Hepatocyte (in vitro differentiated cells): ENCODE data around the gene LMAN2L. TPM values are rescaled to one million over a fixed set of nuclear protein-coding genes. Genes with fewer than 3 reads are reported as not detected.

Experiments used
- DNase-seq: peaks from one replicate; pipeline ENCODE4 v3.0.0-alpha.2; 2016; ENCODE audit warnings: low spot score
- H2AFZ ChIP-seq: fragments of 200-600 bp; sonication (generic); 2 replicates; pipeline ENCODE4 v1.6.0; 2016; ENCODE audit warnings: antibody characterized with exemption, mild to moderate bottlenecking
- H3K27ac ChIP-seq: fragments of 200-600 bp; sonication (generic); 2 replicates; pipeline ENCODE4 v1.5.1; 2016; ENCODE audit warnings: mild to moderate bottlenecking
- H3K27me3 ChIP-seq: fragments of 200-600 bp; sonication (generic); 2 replicates; pipeline ENCODE4 v1.6.1; 2016
- H3K36me3 ChIP-seq: fragments of 200-600 bp; sonication (generic); replicated peaks from 2 replicates; pipeline ENCODE4 v1.5.1; 2016; ENCODE audit warnings: low read depth; ENCODE audit not compliant: insufficient read depth
- H3K4me1 ChIP-seq: fragments of 200-600 bp; sonication (generic); 2 replicates; pipeline ENCODE4 v1.5.1; 2016; ENCODE audit warnings: mild to moderate bottlenecking, moderate library complexity; ENCODE audit not compliant: insufficient read depth
- H3K4me2 ChIP-seq: fragments of 200-600 bp; sonication (generic); 2 replicates; pipeline ENCODE4 v1.6.0; 2016
- H3K4me3 ChIP-seq: fragments of 200-600 bp; sonication (generic); 2 replicates; pipeline ENCODE4 v1.5.1; 2016; ENCODE audit warnings: mild to moderate bottlenecking
- H3K79me2 ChIP-seq: fragments of 200-600 bp; sonication (generic); 2 replicates; pipeline ENCODE4 v1.6.0; 2017; ENCODE audit warnings: mild to moderate bottlenecking
- H3K9me2 ChIP-seq: fragments of 200-600 bp; sonication (generic); replicated peaks from 2 replicates; pipeline ENCODE4 v1.6.0; 2017; ENCODE audit warnings: mild to moderate bottlenecking; ENCODE audit not compliant: insufficient read depth
- H3K9me3 ChIP-seq: fragments of 200-600 bp; sonication (generic); 2 replicates; pipeline ENCODE4 v1.5.1; 2016; ENCODE audit warnings: low read depth, mild to moderate bottlenecking
- H4K20me1 ChIP-seq: fragments of 200-600 bp; sonication (generic); 2 replicates; pipeline ENCODE4 v1.6.0; 2016; ENCODE audit warnings: mild to moderate bottlenecking; ENCODE audit not compliant: insufficient read depth, poor library complexity, severe bottlenecking
- EZH2 ChIP-seq: fragments of 200-600 bp; sonication (generic); IDR thresholded peaks from 2 replicates; pipeline ENCODE4 v1.6.1; 2016; ENCODE audit warnings: antibody characterized with exemption, mild to moderate bottlenecking, borderline replicate concordance
- EZH2phosphoT487 ChIP-seq: fragments of 200-600 bp; sonication (generic); IDR thresholded peaks from one replicate; pipeline ENCODE4 v1.6.1; 2018; ENCODE audit warnings: antibody characterized with exemption, mild to moderate bottlenecking, low read depth, moderate library complexity; ENCODE audit not compliant: unreplicated experiment, severe bottlenecking
- WGBS: methylation state at CpG from one replicate; pipeline ENCODE4 v1.1.6; 2016; ENCODE audit warnings: low lambda C conversion rate; ENCODE audit errors: missing lambda C conversion rate; 5-methylcytosine and 5-hydroxymethylcytosine counted together
- polyA plus RNA-seq: library from polyadenylated mRNA; unstranded; fragments of >200 nt; fragmentation: Nextera tagmentation; extraction: Ambion mirVana; gene quantifications from 2 replicates; pipeline ENCODE4 v1.2.1, GENCODE V29; 2016
- total RNA-seq: library from RNA; depleted of rRNA; stranded (reverse); fragments of >200 nt; gene quantifications from 2 replicates; pipeline ENCODE4 v1.2.3, GENCODE V29; 2014
- TF ChIP-seq, protein P1 (sequence below): fragments of 200-600 bp; sonication (generic); IDR thresholded peaks from 2 replicates; pipeline ENCODE4 v1.5.1; 2016; ENCODE audit warnings: antibody characterized with exemption, mild to moderate bottlenecking; ENCODE audit not compliant: poor library complexity

LMAN2L gene
- total and polyA plus RNA-seq, 2 experiments from 2014 or later, result 35.6 to 46.7 TPM

GRCh38 chr2:96753661-96754282 is 13.9 kb upstream of the LMAN2L start:
- H3K27ac ChIP-seq, result no peak overlapping the region
- no peaks in the 10 kb centered on the region for H3K9me2 ChIP-seq
- no peak overlapping the region for H3K4me3 ChIP-seq
- no peaks in the 10 kb centered on the region for H3K27me3 ChIP-seq
- no peaks in the 10 kb centered on the region for H3K4me1 ChIP-seq
- H4K20me1 ChIP-seq, result no peaks in the 10 kb centered on the region
- no peak overlapping the region for H3K4me2 ChIP-seq
- DNase-seq, result no peak
- TF ChIP-seq EZH2, result no peak
- TF ChIP-seq, protein P1, sequence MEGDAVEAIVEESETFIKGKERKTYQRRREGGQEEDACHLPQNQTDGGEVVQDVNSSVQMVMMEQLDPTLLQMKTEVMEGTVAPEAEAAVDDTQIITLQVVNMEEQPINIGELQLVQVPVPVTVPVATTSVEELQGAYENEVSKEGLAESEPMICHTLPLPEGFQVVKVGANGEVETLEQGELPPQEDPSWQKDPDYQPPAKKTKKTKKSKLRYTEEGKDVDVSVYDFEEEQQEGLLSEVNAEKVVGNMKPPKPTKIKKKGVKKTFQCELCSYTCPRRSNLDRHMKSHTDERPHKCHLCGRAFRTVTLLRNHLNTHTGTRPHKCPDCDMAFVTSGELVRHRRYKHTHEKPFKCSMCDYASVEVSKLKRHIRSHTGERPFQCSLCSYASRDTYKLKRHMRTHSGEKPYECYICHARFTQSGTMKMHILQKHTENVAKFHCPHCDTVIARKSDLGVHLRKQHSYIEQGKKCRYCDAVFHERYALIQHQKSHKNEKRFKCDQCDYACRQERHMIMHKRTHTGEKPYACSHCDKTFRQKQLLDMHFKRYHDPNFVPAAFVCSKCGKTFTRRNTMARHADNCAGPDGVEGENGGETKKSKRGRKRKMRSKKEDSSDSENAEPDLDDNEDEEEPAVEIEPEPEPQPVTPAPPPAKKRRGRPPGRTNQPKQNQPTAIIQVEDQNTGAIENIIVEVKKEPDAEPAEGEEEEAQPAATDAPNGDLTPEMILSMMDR, result no peak
- no peak for TF ChIP-seq EZH2phosphoT487
- H3K36me3 ChIP-seq, result no peaks in the 10 kb centered on the region
- H3K79me2 ChIP-seq, result no peaks in the 10 kb centered on the region
- WGBS, result 71% methylated on average over 7 of the region's 7 CpGs
- H2AFZ ChIP-seq, result no peak overlapping the region
- H3K9me3 ChIP-seq, result no peaks in the 10 kb centered on the region

DNA sequence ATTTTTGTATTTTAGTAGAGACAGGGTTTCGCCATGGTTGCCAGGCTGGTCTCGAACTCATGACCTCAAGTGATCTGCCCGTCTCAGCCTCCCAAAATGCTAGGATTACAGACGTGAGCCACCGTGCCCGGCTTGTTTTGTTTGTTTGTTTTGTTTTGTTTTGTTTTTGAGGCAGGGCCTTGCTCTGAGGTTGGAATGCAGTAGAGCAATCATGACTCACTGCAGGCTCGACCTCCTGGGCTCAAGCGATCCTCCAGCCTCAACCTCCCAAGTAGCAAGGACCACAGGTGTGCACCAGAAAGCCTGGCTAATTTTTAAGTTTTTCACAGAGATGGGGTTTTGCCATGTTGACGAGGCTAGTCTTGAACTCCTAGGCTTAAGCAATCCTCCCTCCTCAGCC is 11.9 kb upstream of the LMAN2L start:
- no peaks in the 10 kb centered on the region for H3K27me3 ChIP-seq
- H4K20me1 ChIP-seq, result no peaks in the 10 kb centered on the region
- no peak overlapping the region for H2AFZ ChIP-seq
- no peaks in the 10 kb centered on the region for H3K9me3 ChIP-seq
- no peaks in the 10 kb centered on the region for H3K4me1 ChIP-seq
- 93% methylated on average over 9 of the region's 9 CpGs for WGBS
- no peak for TF ChIP-seq EZH2
- TF ChIP-seq, protein P1, result no peak
- no peak for TF ChIP-seq EZH2phosphoT487
- no peak overlapping the region for H3K4me3 ChIP-seq
- no peaks in the 10 kb centered on the region for H3K9me2 ChIP-seq
- H3K36me3 ChIP-seq, result no peaks in the 10 kb centered on the region
- H3K27ac ChIP-seq, result no peak overlapping the region
- no peak overlapping the region for H3K4me2 ChIP-seq
- no peak for DNase-seq
- no peaks in the 10 kb centered on the region for H3K79me2 ChIP-seq

GRCh38 chr2:96747061-96747617 is 7.3 kb upstream of the LMAN2L start:
- Histone ChIP-seq H3K9me3 (no peaks in the 10 kb centered on the region), H3K9me2 (no peaks in the 10 kb centered on the region), H3K36me3 (no peaks in the 10 kb centered on the region), H3K4me1 (no peaks in the 10 kb centered on the region), H3K4me3 (no peak overlapping the region), H3K4me2 (no peak overlapping the region), H3K79me2 (no peaks in the 10 kb centered on the region), H3K27me3 (no peaks in the 10 kb centered on the region), H2AFZ (no peak overlapping the region), H4K20me1 (no peaks in the 10 kb centered on the region), H3K27ac (no peak overlapping the region)
- no peak for DNase-seq
- 62% methylated on average over 6 of the region's 6 CpGs for WGBS
- TF ChIP-seq EZH2phosphoT487 (no peak), EZH2 (no peak)
- TF ChIP-seq, protein P1, result no peak
